ENCODE measurements around the gene KIF1A. TPM values are rescaled to one million over a fixed set of nuclear protein-coding genes. Genes with fewer than 3 reads are reported as not detected.

KIF1A gene
- total RNA-seq, 1 experiment from 2014 or later, result 279 TPM

GRCh38 chr2:240728827-240729226 lies 91.2 kb downstream of the KIF1A start:
- H3K27me3 Mint-ChIP-seq (ENCODE audit: low read depth), result no peaks in the 10 kb centered on the region
- ChIA-PET CTCF (interaction anchor here (1.3 kb wide), 1 partner anchor 14 kb away, joined by 5 read pairs; no protein-coding TSS in a partner anchor), POLR2A (no interaction called here)
- TF ChIP-seq ETV6 (CRISPR knock-in tag; IDR thresholded peaks at IDR 0.05), result no peak
- no peak for TF ChIP-seq TEAD1 (CRISPR knock-in tag; IDR thresholded peaks at IDR 0.05)
- TF ChIP-seq SOX15 (CRISPR knock-in tag; IDR thresholded peaks at IDR 0.05), result no peak
- no peak for TF ChIP-seq GABPB1 (CRISPR knock-in tag; IDR thresholded peaks at IDR 0.05)
- no peak for TF ChIP-seq ZNF423 (CRISPR knock-in tag; IDR thresholded peaks at IDR 0.05)
- no peak for TF ChIP-seq CTCF (IDR thresholded peaks at IDR 0.05)
- no peak for TF ChIP-seq ZNF512 (CRISPR knock-in tag; IDR thresholded peaks at IDR 0.05; ENCODE audit: borderline replicate concordance)
- no peak for TF ChIP-seq E2F5 (CRISPR knock-in tag; IDR thresholded peaks at IDR 0.05)
- DNase-seq (ENCODE audit: low spot score) (no peak), ATAC-seq (no peak)
- H3K4me3 Mint-ChIP-seq, result no peak overlapping the region
- peaks cover 20% of the 10 kb centered on the region for H3K36me3 Mint-ChIP-seq
- H3K4me1 Mint-ChIP-seq, result no peaks in the 10 kb centered on the region
- no peaks in the 10 kb centered on the region for H3K9me3 Mint-ChIP-seq
- no peak overlapping the region for H3K27ac Mint-ChIP-seq

GRCh38 chr2:240728361-240728760 lies 91.7 kb downstream of the KIF1A start:
- Mint-ChIP-seq H3K4me3 (no peak overlapping the region), H3K27me3 (ENCODE audit: low read depth) (no peaks in the 10 kb centered on the region), H3K9me3 (no peaks in the 10 kb centered on the region), H3K4me1 (no peaks in the 10 kb centered on the region), H3K36me3 (peaks cover 20% of the 10 kb centered on the region), H3K27ac (no peak overlapping the region)
- ATAC-seq (no peak), DNase-seq (ENCODE audit: low spot score) (no peak)
- POLR2A ChIA-PET, result no interaction called here
- CTCF ChIA-PET, result no interaction called here
- TF ChIP-seq ZNF281 (CRISPR knock-in tag; IDR thresholded peaks at IDR 0.05) (no peak), ZNF317 (CRISPR knock-in tag; IDR thresholded peaks at IDR 0.05; ENCODE audit: borderline replicate concordance, low read depth) (no peak), TEAD1 (CRISPR knock-in tag; IDR thresholded peaks at IDR 0.05) (no peak), STAT6 (CRISPR knock-in tag; conservative IDR thresholded peaks at IDR 0.05; ENCODE audit: low read depth) (no peak), E2F1 (CRISPR knock-in tag; IDR thresholded peaks at IDR 0.05) (no peak)
